ENCODE measurements around the gene CPXM1.

CPXM1 gene

GRCh38 chr20:2748551-2749342, 51.7 kb downstream of the CPXM1 start:
- no peak for DNase-seq (ENCODE audit: low read depth, low spot score)

DNA sequence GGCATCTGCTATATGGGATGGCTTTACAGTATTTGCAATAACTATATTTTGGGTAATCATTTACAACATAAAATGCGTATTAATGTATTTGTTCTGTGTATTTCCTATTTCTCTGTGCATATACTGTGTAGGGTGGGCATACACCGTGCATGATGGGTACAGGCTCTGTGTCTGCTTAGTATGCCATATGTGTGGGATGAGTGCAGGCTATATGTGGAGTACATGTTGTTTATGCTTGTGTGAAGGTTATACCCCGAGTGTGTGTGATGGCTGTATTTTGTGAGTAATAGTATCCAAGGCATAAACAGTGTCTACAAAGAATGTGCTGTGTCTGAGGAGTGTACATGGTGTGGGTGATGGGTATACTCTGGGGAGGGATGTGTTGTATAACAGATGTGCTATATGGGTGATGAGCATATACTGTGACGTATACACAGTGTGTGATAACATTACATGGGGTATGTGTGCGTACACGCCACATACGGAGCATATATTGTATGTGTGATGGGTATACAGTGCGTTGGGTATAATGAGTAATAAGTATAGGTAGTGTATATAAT, 52.7 kb downstream of the CPXM1 start:
- no peak for DNase-seq (ENCODE audit: low read depth, low spot score)

DNA sequence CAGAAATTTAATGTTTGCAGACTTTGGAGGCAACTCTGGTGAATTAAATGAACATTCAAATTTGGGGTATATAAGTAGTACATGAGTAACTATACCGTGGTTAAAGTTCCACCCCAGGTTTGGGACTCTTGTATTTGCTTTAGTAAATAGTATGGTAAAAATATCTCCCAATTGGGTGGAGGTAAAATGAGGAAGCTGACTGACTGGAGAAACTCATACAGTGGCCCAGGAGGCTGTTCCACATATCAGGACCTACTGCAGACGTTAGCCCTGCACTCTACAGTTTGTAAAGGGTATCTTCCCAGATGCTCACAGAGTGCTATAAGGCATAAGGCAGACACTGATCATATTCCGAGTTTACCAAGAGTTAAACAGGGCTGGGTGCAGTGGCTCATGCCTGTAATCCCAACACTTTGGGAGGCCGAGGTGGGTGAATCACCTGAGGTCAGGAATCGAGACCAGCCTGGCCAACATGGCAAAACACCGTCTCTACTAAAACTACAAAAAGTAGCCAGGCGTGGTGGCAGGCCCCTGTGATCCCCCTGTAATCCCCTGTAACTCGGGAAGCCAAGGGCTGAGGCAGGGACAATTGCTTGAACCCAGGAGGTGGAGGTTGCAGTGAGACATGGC, 53.7 kb downstream of the CPXM1 start:
- DNase-seq (ENCODE audit: low read depth, low spot score) = no peak

DNA sequence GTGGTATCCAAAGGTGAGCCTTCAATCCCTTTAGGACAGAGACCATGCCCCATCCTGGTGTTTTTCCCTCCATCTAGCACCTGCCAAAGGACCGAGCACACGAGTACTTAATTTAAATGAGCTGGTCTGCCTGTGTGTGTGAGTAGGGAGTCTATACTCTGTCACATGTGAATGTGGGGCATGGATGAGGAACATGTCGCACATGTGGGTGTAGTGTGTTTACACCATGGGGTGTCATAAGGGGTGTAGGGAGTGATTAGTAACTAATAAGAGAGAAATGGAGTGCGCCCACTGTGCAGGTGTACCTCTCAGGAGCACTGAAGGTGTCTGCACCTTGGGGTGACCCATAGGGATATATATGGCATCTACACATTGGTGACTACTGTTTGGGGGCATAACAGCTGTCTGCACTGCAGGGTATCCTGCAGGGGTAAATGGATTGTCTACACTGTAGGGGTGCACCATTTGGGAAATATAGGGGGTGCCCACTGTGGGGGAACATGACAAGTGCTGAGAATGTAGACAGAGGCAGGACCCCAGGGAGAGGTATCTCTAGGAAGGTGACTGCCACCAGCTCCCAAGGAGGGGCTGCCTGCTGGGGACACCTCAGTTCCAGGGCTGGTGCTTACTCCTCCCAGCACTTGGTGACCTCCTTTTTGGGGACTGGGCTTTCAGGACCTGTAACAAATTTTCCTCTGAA, 54.3 kb downstream of the CPXM1 start:
- DNase-seq (ENCODE audit: low read depth, low spot score) = no peak

DNA sequence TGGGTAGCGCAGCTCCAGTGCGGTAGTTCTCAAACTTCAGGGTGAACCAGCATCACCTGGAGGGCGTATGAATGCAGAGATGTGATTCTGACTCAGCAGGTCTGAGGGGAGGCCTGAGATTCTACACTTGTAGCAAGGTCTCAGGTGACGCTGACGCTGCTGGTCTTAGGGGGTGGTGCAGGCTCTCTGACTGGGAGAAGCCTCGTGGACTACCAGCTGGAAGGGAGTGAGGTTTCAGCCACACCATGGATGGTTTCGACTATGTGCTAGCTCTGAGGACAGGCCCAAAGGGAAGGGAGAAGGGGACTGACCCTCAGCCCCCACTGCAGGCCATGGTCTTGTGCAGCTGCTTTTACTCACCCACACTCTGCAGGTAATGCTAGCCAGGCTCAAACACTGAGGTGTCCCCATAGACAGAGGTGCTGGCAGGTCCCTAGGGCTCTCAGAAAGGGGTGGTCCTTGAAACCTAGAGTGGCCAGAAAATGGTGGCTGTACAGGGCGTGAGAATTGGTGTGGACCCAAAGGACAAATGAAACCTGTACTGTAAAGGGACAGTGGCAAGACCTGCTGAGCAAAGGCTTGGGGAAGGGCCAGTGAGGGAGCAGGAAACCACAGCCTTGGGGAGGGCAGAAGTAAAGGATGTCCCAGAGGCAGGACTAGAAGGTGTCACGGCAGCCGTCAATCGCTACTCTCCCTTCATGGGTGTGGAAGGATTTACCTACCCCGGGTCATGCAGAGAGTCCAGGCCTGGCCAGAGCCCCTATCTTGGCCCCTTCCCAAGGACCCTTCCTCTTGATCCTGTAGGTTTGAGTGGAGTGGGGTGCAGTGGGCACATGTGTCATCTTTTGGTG, 55.1 kb downstream of the CPXM1 start:
- DNase-seq (ENCODE audit: low read depth, low spot score) = no peak

All from activated CD4-positive, CD25-positive, alpha-beta regulatory T cell treated with anti-CD3 and anti-CD28 coated beads, Interleukin-2, amount 50 U/mL, for 16 hours (primary cell).